GM21576 (cell line): ENCODE measurements around the gene KIAA0040.

Source experiments
- ATAC-seq: cut with Tn5 transposase; IDR thresholded peaks from one replicate; pipeline ENCODE4 v1.9.1; 2021; ENCODE audit warnings: mild to moderate bottlenecking, moderate library complexity; ENCODE audit not compliant: unreplicated experiment

Gene KIAA0040

GRCh38 chr1:175172503-175172902 is 20.1 kb downstream of the KIAA0040 start:
- no peak for ATAC-seq

GRCh38 chr1:175171036-175171913 is 21.3 kb downstream of the KIAA0040 start:
- no peak for ATAC-seq

- ATAC-seq: no peak
These were observed 23.1 kb downstream of the KIAA0040 start for GRCh38 chr1:175169286-175170018.

- no peak for ATAC-seq
These were observed 23.8 kb downstream of the KIAA0040 start for GRCh38 chr1:175168782-175169181.

- no peak for ATAC-seq
These were observed 24.7 kb downstream of the KIAA0040 start for GRCh38 chr1:175167861-175168260.

GRCh38 chr1:175166746-175167145 is 25.8 kb downstream of the KIAA0040 start:
- ATAC-seq: no peak

GRCh38 chr1:175164751-175165150 is 27.8 kb downstream of the KIAA0040 start:
- ATAC-seq: no peak

GRCh38 chr1:175163702-175164101 is 28.9 kb downstream of the KIAA0040 start:
- no peak for ATAC-seq

GRCh38 chr1:175162955-175163354 is 29.6 kb downstream of the KIAA0040 start:
- ATAC-seq: no peak

- ATAC-seq: no peak
These were observed 34.4 kb downstream of the KIAA0040 start for GRCh38 chr1:175158170-175158591.

GRCh38 chr1:175157200-175157599 is 35.4 kb downstream of the KIAA0040 start:
- ATAC-seq: no peak

- no peak for ATAC-seq
These were observed 36.6 kb downstream of the KIAA0040 start for GRCh38 chr1:175155936-175156335.

- no peak for ATAC-seq
These were observed 37.1 kb downstream of the KIAA0040 start for GRCh38 chr1:175155473-175155856.

GRCh38 chr1:175154629-175155472 is 37.7 kb downstream of the KIAA0040 start:
- peak; percentile 57 for ATAC-seq

GRCh38 chr1:175152006-175152652 is 40.4 kb downstream of the KIAA0040 start:
- ATAC-seq: no peak

- no peak for ATAC-seq
These were observed 41.8 kb downstream of the KIAA0040 start for GRCh38 chr1:175150596-175151319.

GRCh38 chr1:175148068-175148467 is 44.5 kb downstream of the KIAA0040 start:
- ATAC-seq: no peak

GRCh38 chr1:175147569-175147968 is 45.0 kb downstream of the KIAA0040 start:
- no peak for ATAC-seq

- peak; percentile 38 for ATAC-seq
These were observed 45.9 kb downstream of the KIAA0040 start for GRCh38 chr1:175146529-175147213.
